Activated B cell treated with CpG ODN at 0.5 μM for 24 hours (primary cell): ENCODE results near the gene OAF. TPM values are rescaled to one million over a fixed set of nuclear protein-coding genes. Genes with fewer than 3 reads are reported as not detected.
A peak's percentile ranks its signal among the peaks of the same experiment; 100 is the strongest.

Experiments
- ATAC-seq: fragments of 200-7000 bp; cut with Tn5 transposase; one replicate; pipeline ENCODE4 v1.10.0; 2021; ENCODE audit warnings: low read depth, mild to moderate bottlenecking, moderate library complexity
- CTCF ChIA-PET: fragments of 350-600 bp; sonication (Branson Sonifier 250); formaldehyde crosslinking; loops from one replicate; lab custom pipeline; 2021; ENCODE audit warnings: antibody characterized with exemption; lab: Charles Lee
- POLR2A ChIA-PET: fragments of 350-600 bp; sonication (Branson Sonifier 250); formaldehyde crosslinking; loops from one replicate; lab custom pipeline; 2021; ENCODE audit warnings: antibody characterized with exemption; lab: Charles Lee
- DNase-seq: peaks from one replicate; pipeline ENCODE4 v3.0.0; 2022
- H3K27ac Mint-ChIP-seq: one replicate; pipeline ENCODE4 v1.8.0; 2020; ENCODE audit warnings: mixed read lengths
- H3K27me3 Mint-ChIP-seq: one replicate; pipeline ENCODE4 v1.8.0; 2021; ENCODE audit warnings: mixed read lengths
- H3K36me3 Mint-ChIP-seq: one replicate; pipeline ENCODE4 v1.8.0; 2021; ENCODE audit warnings: low read depth, mixed read lengths
- H3K4me1 Mint-ChIP-seq: one replicate; pipeline ENCODE4 v1.8.0; 2021; ENCODE audit warnings: mixed read lengths
- H3K4me3 Mint-ChIP-seq: one replicate; pipeline ENCODE4 v1.8.0; 2020; ENCODE audit warnings: mild to moderate bottlenecking, mixed read lengths
- H3K9me3 Mint-ChIP-seq: one replicate; pipeline ENCODE4 v1.8.0; 2020; ENCODE audit warnings: mixed read lengths
- CTCF ChIP-seq: fragments of 200-600 bp; IDR thresholded peaks from one replicate; pipeline ENCODE4 v1.8.0; 2022; ENCODE audit warnings: antibody characterized with exemption, mild to moderate bottlenecking
- intact Hi-C: fragments of 100-400 bp; cut with micrococcal nuclease; formaldehyde crosslinking; loops from one replicate; pipeline ENCODE4 v1.15.1; 2024
- total RNA-seq: library from RNA; stranded (reverse); gene quantifications from 2 replicates; pipeline ENCODE4 v1.2.3, GENCODE V29; 2022

OAF gene
- total RNA-seq, 1 donor from 2014 or later = 0.78 TPM

- POLR2A ChIA-PET = no interaction called here
- H3K4me1 Mint-ChIP-seq = peaks cover 10% of the 10 kb centered on the region
- no peak overlapping the region for H3K4me3 Mint-ChIP-seq
- intact Hi-C loops = no loop called here
- CTCF ChIA-PET = no interaction called here
- no peak for ATAC-seq
- peaks cover 5% of the 10 kb centered on the region for H3K27me3 Mint-ChIP-seq
- no peak for TF ChIP-seq CTCF
- no peak overlapping the region for H3K27ac Mint-ChIP-seq
- H3K9me3 Mint-ChIP-seq = no peaks in the 10 kb centered on the region
- DNase-seq = no peak
- no peaks in the 10 kb centered on the region for H3K36me3 Mint-ChIP-seq
Observed at GRCh38 chr11:120221115-120221752, 10.4 kb downstream of the OAF start.

- H3K27me3 Mint-ChIP-seq = peaks cover 5% of the 10 kb centered on the region
- H3K9me3 Mint-ChIP-seq = no peaks in the 10 kb centered on the region
- H3K4me3 Mint-ChIP-seq = no peak overlapping the region
- no peak for TF ChIP-seq CTCF
- ChIA-PET POLR2A (no interaction called here), CTCF (no interaction called here)
- no peak overlapping the region for H3K27ac Mint-ChIP-seq
- no peaks in the 10 kb centered on the region for H3K36me3 Mint-ChIP-seq
- DNase-seq = no peak
- H3K4me1 Mint-ChIP-seq = peaks cover 10% of the 10 kb centered on the region
- ATAC-seq = no peak
- intact Hi-C loops = no loop called here
Observed at GRCh38 chr11:120222916-120223315, 12.1 kb downstream of the OAF start.

GRCh38 chr11:120223793-120224192 lies 13.0 kb downstream of the OAF start:
- Mint-ChIP-seq H3K27ac (no peak overlapping the region), H3K4me1 (peaks cover 10% of the 10 kb centered on the region), H3K4me3 (no peak overlapping the region), H3K36me3 (no peaks in the 10 kb centered on the region), H3K9me3 (no peaks in the 10 kb centered on the region), H3K27me3 (peaks cover 5% of the 10 kb centered on the region)
- intact Hi-C loops = no loop called here
- ChIA-PET CTCF (no interaction called here), POLR2A (no interaction called here)
- DNase-seq (no peak), ATAC-seq (no peak)
- no peak for TF ChIP-seq CTCF

GRCh38 chr11:120224361-120224760 lies 13.5 kb downstream of the OAF start:
- intact Hi-C loops = no loop called here
- Mint-ChIP-seq H3K9me3 (no peaks in the 10 kb centered on the region), H3K4me3 (no peak overlapping the region), H3K27ac (no peak overlapping the region), H3K36me3 (no peaks in the 10 kb centered on the region), H3K4me1 (peaks cover 10% of the 10 kb centered on the region), H3K27me3 (peaks cover 5% of the 10 kb centered on the region)
- TF ChIP-seq CTCF = no peak
- ATAC-seq = no peak
- POLR2A ChIA-PET = no interaction called here
- DNase-seq = no peak
- CTCF ChIA-PET = no interaction called here

GRCh38 chr11:120224972-120225909 lies 14.4 kb downstream of the OAF start:
- DNase-seq (no peak), ATAC-seq (peak; percentile 25)
- no peaks in the 10 kb centered on the region for H3K9me3 Mint-ChIP-seq
- TF ChIP-seq CTCF = no peak
- intact Hi-C loops = no loop called here
- H3K4me3 Mint-ChIP-seq = no peak overlapping the region
- ChIA-PET CTCF (no interaction called here), POLR2A (no interaction called here)
- no peaks in the 10 kb centered on the region for H3K36me3 Mint-ChIP-seq
- H3K27ac Mint-ChIP-seq = no peak overlapping the region
- peaks cover 7% of the 10 kb centered on the region for H3K27me3 Mint-ChIP-seq
- H3K4me1 Mint-ChIP-seq = peaks cover 10% of the 10 kb centered on the region
